SK-N-SH (cell line): ENCODE data around the gene FOSL1.

Source experiments
- POLR2AphosphoS5 ChIP-seq: IDR thresholded peaks from 2 replicates; pipeline ENCODE4 v1.6.1; 2012; ENCODE audit warnings: low read depth, low read length
- RFX5 ChIP-seq: IDR thresholded peaks from 2 replicates; pipeline ENCODE4 v1.6.1; 2012; ENCODE audit warnings: mild to moderate bottlenecking, improper control_type of control experiment, low read length
- SIN3A ChIP-seq: IDR thresholded peaks from 2 replicates; pipeline ENCODE4 v1.6.1; 2012; ENCODE audit warnings: low read depth, mild to moderate bottlenecking, low read length, moderate library complexity, borderline replicate concordance
- SMC3 ChIP-seq: IDR thresholded peaks from 2 replicates; pipeline ENCODE4 v1.6.1; 2012; ENCODE audit warnings: low read depth, low read length, improper control_type of control experiment
- TAF1 ChIP-seq: IDR thresholded peaks from 2 replicates; pipeline ENCODE4 v1.6.1; 2012; ENCODE audit warnings: low read depth, mild to moderate bottlenecking, low read length, moderate library complexity, borderline replicate concordance
- TCF12 ChIP-seq: IDR thresholded peaks from 2 replicates; pipeline ENCODE4 v1.4.0; 2012
- USF2 ChIP-seq: fragments of 150-350 bp; IDR thresholded peaks from 2 replicates; pipeline ENCODE4 v1.6.1; 2017; ENCODE audit warnings: antibody characterized with exemption, low read length, low read depth, borderline replicate concordance
- YY1 ChIP-seq: IDR thresholded peaks from 2 replicates; pipeline ENCODE4 v1.4.0; 2012; ENCODE audit warnings: low read depth, mild to moderate bottlenecking
- TF ChIP-seq, protein P1 (sequence below): fragments of 200-600 bp; sonication (generic); IDR thresholded peaks from 2 replicates; pipeline ENCODE4 v1.6.1; 2017; ENCODE audit warnings: antibody characterized with exemption, mild to moderate bottlenecking, moderate library complexity
- TF ChIP-seq, protein P2 (sequence below): IDR thresholded peaks from 2 replicates; pipeline ENCODE4 v1.4.0; 2012; ENCODE audit warnings: low read depth, borderline replicate concordance
- TF ChIP-seq, protein P3 (sequence below): fragments of 150-350 bp; IDR thresholded peaks from 2 replicates; pipeline ENCODE4 v1.6.1; 2016; ENCODE audit warnings: mild to moderate bottlenecking, low read depth, low read length
- TF ChIP-seq, protein P4 (sequence below): IDR thresholded peaks from 2 replicates; pipeline ENCODE4 v1.6.1; 2012; ENCODE audit warnings: mild to moderate bottlenecking, low read depth, low read length, moderate library complexity
- TF ChIP-seq, protein P5 (sequence below): IDR thresholded peaks from 2 replicates; pipeline ENCODE4 v1.4.0; 2012; ENCODE audit warnings: low read depth

DNA sequence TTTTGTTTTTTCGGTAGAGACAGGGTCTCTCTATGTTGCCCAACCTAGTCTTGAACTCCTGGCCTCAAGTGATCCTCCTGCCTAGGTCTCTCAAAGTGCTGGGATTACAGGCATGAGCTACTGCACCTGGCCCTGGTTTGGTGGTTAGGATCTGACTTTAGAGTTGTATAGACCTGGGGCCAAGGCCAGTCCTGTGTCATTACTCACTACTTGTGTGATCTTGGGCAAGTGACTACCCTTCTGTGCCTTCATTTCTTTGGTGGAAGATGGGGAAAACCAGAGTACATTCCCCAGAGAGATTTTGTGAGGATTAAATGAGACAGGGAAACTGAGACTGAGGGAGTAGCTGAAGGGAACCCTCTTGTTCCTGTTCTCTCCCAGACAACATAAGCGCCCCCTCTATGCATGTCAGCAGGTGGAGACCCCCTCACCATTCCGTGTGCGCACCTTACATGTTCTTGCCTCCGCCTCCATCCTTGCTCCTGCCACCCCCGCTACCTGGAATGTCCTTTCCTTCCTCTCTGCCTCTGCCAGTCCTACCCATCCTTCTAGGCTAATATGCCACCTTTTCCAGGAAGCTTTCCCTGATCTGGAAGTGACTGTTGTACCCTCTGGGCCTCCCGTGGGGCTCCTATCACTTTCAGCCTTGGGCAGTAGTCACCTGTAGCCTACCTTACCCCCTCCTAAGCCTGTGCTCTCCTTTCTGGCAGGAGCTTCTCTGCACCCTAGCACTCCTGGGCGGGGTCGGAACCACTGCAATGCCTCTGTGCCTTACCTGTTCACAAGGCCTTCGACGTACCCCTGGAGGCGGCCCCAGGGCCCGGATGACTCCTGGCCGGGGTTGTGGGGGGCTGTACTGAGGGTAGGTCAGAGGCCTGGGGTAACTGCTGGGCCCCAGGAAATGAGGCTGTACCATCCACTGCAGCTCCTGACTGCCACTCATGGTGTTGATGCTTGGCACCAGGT is 3.9 kb downstream of the FOSL1 start:
- TF ChIP-seq YY1: no peak
- TF ChIP-seq, protein P1, sequence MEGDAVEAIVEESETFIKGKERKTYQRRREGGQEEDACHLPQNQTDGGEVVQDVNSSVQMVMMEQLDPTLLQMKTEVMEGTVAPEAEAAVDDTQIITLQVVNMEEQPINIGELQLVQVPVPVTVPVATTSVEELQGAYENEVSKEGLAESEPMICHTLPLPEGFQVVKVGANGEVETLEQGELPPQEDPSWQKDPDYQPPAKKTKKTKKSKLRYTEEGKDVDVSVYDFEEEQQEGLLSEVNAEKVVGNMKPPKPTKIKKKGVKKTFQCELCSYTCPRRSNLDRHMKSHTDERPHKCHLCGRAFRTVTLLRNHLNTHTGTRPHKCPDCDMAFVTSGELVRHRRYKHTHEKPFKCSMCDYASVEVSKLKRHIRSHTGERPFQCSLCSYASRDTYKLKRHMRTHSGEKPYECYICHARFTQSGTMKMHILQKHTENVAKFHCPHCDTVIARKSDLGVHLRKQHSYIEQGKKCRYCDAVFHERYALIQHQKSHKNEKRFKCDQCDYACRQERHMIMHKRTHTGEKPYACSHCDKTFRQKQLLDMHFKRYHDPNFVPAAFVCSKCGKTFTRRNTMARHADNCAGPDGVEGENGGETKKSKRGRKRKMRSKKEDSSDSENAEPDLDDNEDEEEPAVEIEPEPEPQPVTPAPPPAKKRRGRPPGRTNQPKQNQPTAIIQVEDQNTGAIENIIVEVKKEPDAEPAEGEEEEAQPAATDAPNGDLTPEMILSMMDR: no peak
- no peak for TF ChIP-seq RFX5
- TF ChIP-seq TCF12: no peak
- TF ChIP-seq, protein P2, sequence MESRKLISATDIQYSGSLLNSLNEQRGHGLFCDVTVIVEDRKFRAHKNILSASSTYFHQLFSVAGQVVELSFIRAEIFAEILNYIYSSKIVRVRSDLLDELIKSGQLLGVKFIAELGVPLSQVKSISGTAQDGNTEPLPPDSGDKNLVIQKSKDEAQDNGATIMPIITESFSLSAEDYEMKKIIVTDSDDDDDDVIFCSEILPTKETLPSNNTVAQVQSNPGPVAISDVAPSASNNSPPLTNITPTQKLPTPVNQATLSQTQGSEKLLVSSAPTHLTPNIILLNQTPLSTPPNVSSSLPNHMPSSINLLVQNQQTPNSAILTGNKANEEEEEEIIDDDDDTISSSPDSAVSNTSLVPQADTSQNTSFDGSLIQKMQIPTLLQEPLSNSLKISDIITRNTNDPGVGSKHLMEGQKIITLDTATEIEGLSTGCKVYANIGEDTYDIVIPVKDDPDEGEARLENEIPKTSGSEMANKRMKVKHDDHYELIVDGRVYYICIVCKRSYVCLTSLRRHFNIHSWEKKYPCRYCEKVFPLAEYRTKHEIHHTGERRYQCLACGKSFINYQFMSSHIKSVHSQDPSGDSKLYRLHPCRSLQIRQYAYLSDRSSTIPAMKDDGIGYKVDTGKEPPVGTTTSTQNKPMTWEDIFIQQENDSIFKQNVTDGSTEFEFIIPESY: no peak
- TF ChIP-seq TAF1: no peak
- no peak for TF ChIP-seq SMC3
- no peak for TF ChIP-seq USF2
- TF ChIP-seq SIN3A: no peak
- TF ChIP-seq, protein P3, sequence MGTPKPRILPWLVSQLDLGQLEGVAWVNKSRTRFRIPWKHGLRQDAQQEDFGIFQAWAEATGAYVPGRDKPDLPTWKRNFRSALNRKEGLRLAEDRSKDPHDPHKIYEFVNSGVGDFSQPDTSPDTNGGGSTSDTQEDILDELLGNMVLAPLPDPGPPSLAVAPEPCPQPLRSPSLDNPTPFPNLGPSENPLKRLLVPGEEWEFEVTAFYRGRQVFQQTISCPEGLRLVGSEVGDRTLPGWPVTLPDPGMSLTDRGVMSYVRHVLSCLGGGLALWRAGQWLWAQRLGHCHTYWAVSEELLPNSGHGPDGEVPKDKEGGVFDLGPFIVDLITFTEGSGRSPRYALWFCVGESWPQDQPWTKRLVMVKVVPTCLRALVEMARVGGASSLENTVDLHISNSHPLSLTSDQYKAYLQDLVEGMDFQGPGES: no peak
- TF ChIP-seq, protein P4, sequence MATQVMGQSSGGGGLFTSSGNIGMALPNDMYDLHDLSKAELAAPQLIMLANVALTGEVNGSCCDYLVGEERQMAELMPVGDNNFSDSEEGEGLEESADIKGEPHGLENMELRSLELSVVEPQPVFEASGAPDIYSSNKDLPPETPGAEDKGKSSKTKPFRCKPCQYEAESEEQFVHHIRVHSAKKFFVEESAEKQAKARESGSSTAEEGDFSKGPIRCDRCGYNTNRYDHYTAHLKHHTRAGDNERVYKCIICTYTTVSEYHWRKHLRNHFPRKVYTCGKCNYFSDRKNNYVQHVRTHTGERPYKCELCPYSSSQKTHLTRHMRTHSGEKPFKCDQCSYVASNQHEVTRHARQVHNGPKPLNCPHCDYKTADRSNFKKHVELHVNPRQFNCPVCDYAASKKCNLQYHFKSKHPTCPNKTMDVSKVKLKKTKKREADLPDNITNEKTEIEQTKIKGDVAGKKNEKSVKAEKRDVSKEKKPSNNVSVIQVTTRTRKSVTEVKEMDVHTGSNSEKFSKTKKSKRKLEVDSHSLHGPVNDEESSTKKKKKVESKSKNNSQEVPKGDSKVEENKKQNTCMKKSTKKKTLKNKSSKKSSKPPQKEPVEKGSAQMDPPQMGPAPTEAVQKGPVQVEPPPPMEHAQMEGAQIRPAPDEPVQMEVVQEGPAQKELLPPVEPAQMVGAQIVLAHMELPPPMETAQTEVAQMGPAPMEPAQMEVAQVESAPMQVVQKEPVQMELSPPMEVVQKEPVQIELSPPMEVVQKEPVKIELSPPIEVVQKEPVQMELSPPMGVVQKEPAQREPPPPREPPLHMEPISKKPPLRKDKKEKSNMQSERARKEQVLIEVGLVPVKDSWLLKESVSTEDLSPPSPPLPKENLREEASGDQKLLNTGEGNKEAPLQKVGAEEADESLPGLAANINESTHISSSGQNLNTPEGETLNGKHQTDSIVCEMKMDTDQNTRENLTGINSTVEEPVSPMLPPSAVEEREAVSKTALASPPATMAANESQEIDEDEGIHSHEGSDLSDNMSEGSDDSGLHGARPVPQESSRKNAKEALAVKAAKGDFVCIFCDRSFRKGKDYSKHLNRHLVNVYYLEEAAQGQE: no peak
- TF ChIP-seq, protein P5, sequence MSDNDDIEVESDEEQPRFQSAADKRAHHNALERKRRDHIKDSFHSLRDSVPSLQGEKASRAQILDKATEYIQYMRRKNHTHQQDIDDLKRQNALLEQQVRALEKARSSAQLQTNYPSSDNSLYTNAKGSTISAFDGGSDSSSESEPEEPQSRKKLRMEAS: no peak
- TF ChIP-seq POLR2AphosphoS5: no peak
